Activated CD4-positive, alpha-beta memory T cell treated with anti-CD3 and anti-CD28 coated beads for 36 hours (primary cell): ENCODE results near the gene USP37. TPM values are rescaled to one million over a fixed set of nuclear protein-coding genes. Genes with fewer than 3 reads are reported as not detected.
A peak's percentile ranks its signal among the peaks of the same experiment; 100 is the strongest.
"Not testable (repeated sequence)": the region's sequence is repeated elsewhere in the genome, so short reads cannot be mapped to it uniquely, and the experiment has no call there.

Source experiments
- CTCF ChIA-PET: fragments of 350-600 bp; sonication (Branson Sonifier 250); formaldehyde crosslinking; loops from one replicate; lab custom pipeline; 2021; ENCODE audit warnings: antibody characterized with exemption, inconsistent platforms; lab: Charles Lee
- POLR2A ChIA-PET: fragments of 350-600 bp; sonication (Branson Sonifier 250); formaldehyde crosslinking; loops from one replicate; lab custom pipeline; 2021; ENCODE audit warnings: antibody characterized with exemption; lab: Charles Lee
- DNase-seq: peaks from one replicate; pipeline ENCODE4 v3.0.0-alpha.2; 2020
- H3K27ac Mint-ChIP-seq: one replicate; pipeline ENCODE4 v1.8.0; 2021; ENCODE audit warnings: mixed read lengths
- H3K27me3 Mint-ChIP-seq: one replicate; pipeline ENCODE4 v1.8.0; 2021; ENCODE audit warnings: mixed read lengths
- H3K36me3 Mint-ChIP-seq: one replicate; pipeline ENCODE4 v1.8.0; 2021; ENCODE audit warnings: mixed read lengths
- H3K4me1 Mint-ChIP-seq: one replicate; pipeline ENCODE4 v1.8.0; 2021; ENCODE audit warnings: low read depth, mixed read lengths
- H3K4me3 Mint-ChIP-seq: one replicate; pipeline ENCODE4 v1.8.0; 2021; ENCODE audit warnings: mild to moderate bottlenecking, mixed read lengths
- H3K9me3 Mint-ChIP-seq: one replicate; pipeline ENCODE4 v1.8.0; 2021; ENCODE audit warnings: mixed read lengths
- intact Hi-C: fragments of 100-400 bp; cut with micrococcal nuclease; formaldehyde crosslinking; loops from one replicate; pipeline ENCODE4 v1.15.1; 2023
- total RNA-seq, 2 experiments: library from RNA; stranded (reverse); gene quantifications; one replicate each; pipeline ENCODE4 v1.2.3, GENCODE V29; 2021

The USP37 gene
- total RNA-seq, 2 experiments from 2014 or later = 27.2 to 28.7 TPM

GRCh38 chr2:218570850-218571249 is 2.7 kb upstream of the USP37 start:
- peaks cover 54% of the 10 kb centered on the region for H3K36me3 Mint-ChIP-seq
- DNase-seq = no peak
- no peaks in the 10 kb centered on the region for H3K9me3 Mint-ChIP-seq
- H3K27me3 Mint-ChIP-seq = no peaks in the 10 kb centered on the region
- ChIA-PET CTCF (interaction anchor here (0.8 to 1.7 kb wide), 4 partner anchors 8 to 117 kb away, joined by 3 to 5 read pairs (median 3); partner anchors contain the start of genes BCS1L and ZNF142), POLR2A (interaction anchor here (0.7 to 1.1 kb wide), 2 partner anchors 11 to 340 kb away, joined by 3 to 4 read pairs; no protein-coding TSS in a partner anchor)
- H3K4me1 Mint-ChIP-seq = peaks cover 52% of the 10 kb centered on the region
- peak overlapping the region; percentile 100 for H3K27ac Mint-ChIP-seq
- H3K4me3 Mint-ChIP-seq = peak overlapping the region; percentile 96
- intact Hi-C loops = no loop called here

- peak overlapping the region; percentile 100 for H3K27ac Mint-ChIP-seq
- intact Hi-C loops = loop anchor here (1.0 to 2.0 kb wide), 3 partner anchors 283 to 339 kb away; no protein-coding TSS in a partner anchor
- POLR2A ChIA-PET = interaction anchor here (0.9 to 1.1 kb wide), 4 partner anchors 12 to 300 kb away, joined by 3 read pairs; partner anchors contain the start of genes AAMP, BCS1L, CTDSP1 and PNKD
- CTCF ChIA-PET = interaction anchor here (0.8 to 1.7 kb wide), 4 partner anchors 9 to 118 kb away, joined by 3 to 5 read pairs (median 3); partner anchors contain the start of genes BCS1L and ZNF142
- peak overlapping the region; percentile 96 for H3K4me3 Mint-ChIP-seq
- no peaks in the 10 kb centered on the region for H3K27me3 Mint-ChIP-seq
- peaks cover 52% of the 10 kb centered on the region for H3K36me3 Mint-ChIP-seq
- H3K9me3 Mint-ChIP-seq = no peaks in the 10 kb centered on the region
- peaks cover 50% of the 10 kb centered on the region for H3K4me1 Mint-ChIP-seq
- peak; percentile 34 for DNase-seq
These were observed 1.7 kb upstream of the USP37 start for GRCh38 chr2:218569661-218570500.

DNA sequence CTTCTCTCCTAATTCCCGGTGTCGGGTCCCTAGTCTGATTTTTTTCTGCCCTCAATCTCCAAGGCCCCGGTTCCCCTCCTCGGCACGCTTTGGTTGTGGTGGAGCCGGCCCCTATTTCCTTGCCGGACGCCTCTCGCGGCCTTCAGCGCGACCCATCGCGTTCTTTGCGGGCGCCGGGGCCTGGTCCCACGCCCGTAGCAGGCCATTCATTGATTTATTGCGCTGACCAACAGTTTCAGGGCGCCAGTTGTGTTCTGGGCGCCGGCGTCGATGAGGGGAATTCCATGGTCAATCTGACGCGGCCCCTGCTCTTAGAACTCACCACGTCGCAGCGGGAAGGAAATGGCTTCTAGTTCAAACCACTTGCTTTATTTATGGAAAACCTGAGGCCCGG is 884 bp upstream of the USP37 start:
- H3K4me1 Mint-ChIP-seq = peaks cover 51% of the 10 kb centered on the region
- H3K4me3 Mint-ChIP-seq = peak overlapping the region; percentile 96
- DNase-seq = peak; percentile 81
- POLR2A ChIA-PET = interaction anchor here (0.9 to 1.1 kb wide), 3 partner anchors 90 to 299 kb away, joined by 3 read pairs; partner anchors contain the start of genes AAMP, BCS1L, CTDSP1 and PNKD
- H3K27me3 Mint-ChIP-seq = no peaks in the 10 kb centered on the region
- intact Hi-C loops = loop anchor here (1.0 to 2.0 kb wide), 3 partner anchors 282 to 338 kb away; no protein-coding TSS in a partner anchor
- no peaks in the 10 kb centered on the region for H3K9me3 Mint-ChIP-seq
- H3K27ac Mint-ChIP-seq = peak overlapping the region; percentile 100
- H3K36me3 Mint-ChIP-seq = peaks cover 55% of the 10 kb centered on the region
- CTCF ChIA-PET = no interaction called here

GRCh38 chr2:218567797-218568189 is 358 bp downstream of the USP37 start:
- ChIA-PET CTCF (interaction anchor here (0.8 kb wide), 1 partner anchor 91 kb away, joined by 3 read pairs; the partner anchor contains the start of genes BCS1L and ZNF142), POLR2A (interaction anchor here (0.9 kb wide), 1 partner anchor 13 kb away, joined by 3 read pairs; no protein-coding TSS in a partner anchor)

DNA sequence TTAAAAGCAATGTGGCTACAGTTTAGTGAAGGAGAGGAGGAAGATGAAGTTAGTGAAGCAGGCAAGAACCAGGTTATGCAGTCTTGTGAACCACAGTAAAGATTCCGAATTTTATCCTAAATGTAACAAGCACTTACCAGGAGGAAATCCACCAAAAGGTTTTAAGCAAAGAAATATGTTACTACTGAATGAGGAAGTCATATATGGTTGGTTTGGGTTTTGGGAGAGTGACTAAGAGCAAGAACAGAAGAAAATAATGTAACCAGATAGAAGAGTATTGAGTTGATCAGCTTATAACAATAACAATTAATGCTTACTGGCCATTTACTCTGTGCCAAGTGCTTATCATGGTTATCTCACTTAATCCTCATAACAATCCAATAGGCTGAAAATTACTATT is 1.9 kb downstream of the USP37 start:
- H3K9me3 Mint-ChIP-seq = no peaks in the 10 kb centered on the region
- peaks cover 46% of the 10 kb centered on the region for H3K4me1 Mint-ChIP-seq
- peaks cover 54% of the 10 kb centered on the region for H3K36me3 Mint-ChIP-seq
- no peak for DNase-seq
- H3K27ac Mint-ChIP-seq = peak overlapping the region; percentile 44
- ChIA-PET POLR2A (no interaction called here), CTCF (no interaction called here)
- H3K4me3 Mint-ChIP-seq = peak overlapping the region; percentile 96
- intact Hi-C loops = no loop called here
- H3K27me3 Mint-ChIP-seq = no peaks in the 10 kb centered on the region

More at GRCh38 chr2:218567797-218568189, 358 bp downstream of the USP37 start:
- DNase-seq = no peak
- Mint-ChIP-seq H3K9me3 (no peaks in the 10 kb centered on the region), H3K36me3 (peaks cover 54% of the 10 kb centered on the region), H3K4me3 (peak overlapping the region; percentile 96), H3K27me3 (no peaks in the 10 kb centered on the region), H3K4me1 (peaks cover 52% of the 10 kb centered on the region), H3K27ac (peak overlapping the region; percentile 100)
- intact Hi-C loops = loop anchor here (1.0 to 2.0 kb wide), 11 partner anchors 15 to 712 kb away; partner anchors contain the start of genes AAMP, BCS1L, DNAJB2 and PNKD

DNA sequence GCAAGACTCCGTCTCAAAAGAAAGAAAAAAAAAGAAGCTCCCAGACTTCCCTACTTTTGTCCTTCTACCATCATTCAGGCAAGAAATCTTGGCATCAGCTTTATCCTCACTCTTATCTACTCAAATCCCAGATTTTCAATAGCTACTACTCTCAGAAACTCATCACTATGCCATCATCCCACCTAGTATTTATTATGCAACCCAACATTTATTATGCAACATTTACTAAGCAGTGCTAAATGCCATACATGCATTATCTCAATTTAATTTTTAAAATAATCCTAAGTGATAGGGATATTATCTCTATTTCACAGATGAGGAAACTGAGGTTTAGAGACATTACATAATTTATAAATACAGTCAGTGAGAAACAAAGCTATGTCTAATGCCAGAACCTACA is 4.1 kb downstream of the USP37 start:
- Mint-ChIP-seq H3K27me3 (no peaks in the 10 kb centered on the region), H3K4me3 (no peak overlapping the region), H3K36me3 (peaks cover 46% of the 10 kb centered on the region), H3K9me3 (no peaks in the 10 kb centered on the region), H3K4me1 (peaks cover 31% of the 10 kb centered on the region), H3K27ac (no peak overlapping the region)
- ChIA-PET POLR2A (interaction anchor here (1.7 kb wide), 1 partner anchor 156 kb away, joined by 5 read pairs; no protein-coding TSS in a partner anchor), CTCF (interaction anchor here (0.8 to 1.2 kb wide), 3 partner anchors 8 to 47 kb away, joined by 3 read pairs; no protein-coding TSS in a partner anchor)
- intact Hi-C loops = no loop called here
- no peak for DNase-seq

DNA sequence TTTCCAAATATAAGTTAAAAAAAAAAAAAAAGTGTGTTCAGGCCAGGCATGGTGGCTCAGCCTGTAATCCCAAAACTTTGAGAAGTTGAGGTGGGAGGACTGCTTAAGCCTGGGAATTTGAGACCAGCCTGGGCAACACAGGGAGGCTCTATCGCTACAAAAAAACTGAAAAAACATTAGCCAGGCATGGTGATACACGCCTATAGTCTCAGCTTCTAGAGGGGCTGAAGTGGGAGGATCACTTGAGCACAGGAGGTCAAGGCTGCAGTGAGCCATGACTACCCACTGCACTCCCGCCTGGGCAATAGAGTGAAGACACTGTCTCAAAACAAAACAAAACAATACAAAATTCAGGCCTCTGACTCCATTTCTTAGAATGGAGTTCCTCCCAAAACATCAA is 9.2 kb downstream of the USP37 start:
- CTCF ChIA-PET = interaction anchor here (1.7 kb wide), 1 partner anchor 12 kb away, joined by 5 read pairs; no protein-coding TSS in a partner anchor

GRCh38 chr2:218557941-218558340 is 10.2 kb downstream of the USP37 start:
- peaks cover 8% of the 10 kb centered on the region for H3K4me1 Mint-ChIP-seq
- intact Hi-C loops = no loop called here
- no peak overlapping the region for H3K4me3 Mint-ChIP-seq
- H3K27me3 Mint-ChIP-seq = no peaks in the 10 kb centered on the region
- no peak overlapping the region for H3K27ac Mint-ChIP-seq
- H3K36me3 Mint-ChIP-seq = peaks cover 44% of the 10 kb centered on the region
- no peak for DNase-seq
- ChIA-PET CTCF (interaction anchor here (0.7 to 1.7 kb wide), 4 partner anchors 13 to 918 kb away, joined by 3 to 5 read pairs (median 4); no protein-coding TSS in a partner anchor), POLR2A (no interaction called here)
- no peaks in the 10 kb centered on the region for H3K9me3 Mint-ChIP-seq

More for the DNA sequence above, 9.2 kb downstream of the USP37 start:
- peaks cover 38% of the 10 kb centered on the region for H3K36me3 Mint-ChIP-seq
- H3K27me3 Mint-ChIP-seq = no peaks in the 10 kb centered on the region
- intact Hi-C loops = no loop called here
- no peak for DNase-seq
- H3K4me3 Mint-ChIP-seq = no peak overlapping the region
- peaks cover 13% of the 10 kb centered on the region for H3K4me1 Mint-ChIP-seq
- H3K27ac Mint-ChIP-seq = no peak overlapping the region
- POLR2A ChIA-PET = no interaction called here
- H3K9me3 Mint-ChIP-seq = no peaks in the 10 kb centered on the region

DNA sequence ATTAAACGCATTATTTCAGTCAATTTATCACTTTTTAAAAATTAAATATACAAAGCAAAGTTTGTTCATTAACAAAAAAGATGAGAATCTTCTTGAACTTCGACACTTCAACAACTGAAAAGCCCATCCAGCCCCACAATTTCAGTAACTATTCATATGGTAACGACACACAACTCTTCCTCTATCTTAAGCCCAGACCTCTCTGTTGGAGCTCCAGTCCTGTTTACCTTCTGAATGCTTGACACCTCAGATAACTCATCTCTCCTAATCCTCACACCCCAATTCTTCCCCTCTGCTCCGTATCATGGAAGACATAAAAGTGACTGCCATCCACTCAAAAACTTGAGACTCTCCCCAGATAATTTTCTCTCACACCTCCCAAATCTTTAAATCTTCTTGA is 12.6 kb downstream of the USP37 start:
- Mint-ChIP-seq H3K9me3 (no peaks in the 10 kb centered on the region), H3K36me3 (peaks cover 51% of the 10 kb centered on the region), H3K4me1 (peaks cover 4% of the 10 kb centered on the region), H3K27ac (no peak overlapping the region), H3K27me3 (no peaks in the 10 kb centered on the region), H3K4me3 (no peak overlapping the region)
- no peak for DNase-seq
- ChIA-PET POLR2A (no interaction called here), CTCF (no interaction called here)
- intact Hi-C loops = no loop called here

GRCh38 chr2:218554225-218554624 is 13.9 kb downstream of the USP37 start:
- H3K4me1 Mint-ChIP-seq, CTCF ChIA-PET, DNase-seq, H3K27ac Mint-ChIP-seq, intact Hi-C loops, POLR2A ChIA-PET, H3K9me3 Mint-ChIP-seq, H3K4me3 Mint-ChIP-seq, H3K27me3 Mint-ChIP-seq: not testable (repeated sequence)
- H3K36me3 Mint-ChIP-seq = peaks cover 51% of the 10 kb centered on the region

DNA sequence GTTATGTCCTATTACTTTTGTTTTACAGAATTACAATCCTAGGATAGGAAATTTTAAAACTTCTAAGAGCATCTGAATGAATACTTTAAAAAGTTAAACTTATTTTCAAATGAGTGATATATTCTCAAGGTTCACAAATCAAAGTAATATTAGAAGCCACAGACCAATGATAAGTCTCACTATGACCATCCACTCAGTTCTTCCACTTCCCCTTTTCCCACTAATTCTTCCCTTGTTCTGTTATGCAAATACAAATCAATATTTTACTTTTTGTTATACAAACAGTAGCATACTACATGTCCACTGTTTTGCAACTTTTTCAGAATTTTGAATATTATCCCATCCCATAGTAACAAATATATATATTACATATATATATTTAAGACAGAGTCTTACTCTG is 20.2 kb downstream of the USP37 start:
- POLR2A ChIA-PET = interaction anchor here (0.7 kb wide), 1 partner anchor 60 kb away, joined by 3 read pairs; the partner anchor contains the start of gene PLCD4
- Mint-ChIP-seq H3K27me3 (no peaks in the 10 kb centered on the region), H3K4me1 (no peaks in the 10 kb centered on the region), H3K4me3 (no peak overlapping the region), H3K9me3 (no peaks in the 10 kb centered on the region), H3K27ac (no peak overlapping the region), H3K36me3 (peaks cover 60% of the 10 kb centered on the region)
- no peak for DNase-seq
- intact Hi-C loops = no loop called here
- CTCF ChIA-PET = interaction anchor here (1.0 kb wide), 1 partner anchor 100 kb away, joined by 3 read pairs; no protein-coding TSS in a partner anchor
